NT2/D1 (cell line): ENCODE measurements around the gene SUSD1.

Experiments used
- DNase-seq: peaks from one replicate; pipeline ENCODE4 v3.0.0-alpha.2; 2011; ENCODE audit warnings: low read depth, low spot score
- H3K27me3 ChIP-seq: 2 replicates; pipeline ENCODE4 v1.6.0; 2011; ENCODE audit warnings: mild to moderate bottlenecking; ENCODE audit not compliant: insufficient read length, insufficient read depth
- H3K36me3 ChIP-seq: 2 replicates; pipeline ENCODE4 v1.6.1; 2011; ENCODE audit warnings: mild to moderate bottlenecking, low read length, mixed read lengths; ENCODE audit not compliant: insufficient read depth, insufficient read length
- H3K4me1 ChIP-seq: 2 replicates; pipeline ENCODE4 v1.5.1; 2011; ENCODE audit not compliant: insufficient read depth, insufficient read length
- H3K4me3 ChIP-seq: 2 replicates; pipeline ENCODE4 v1.5.1; 2011; ENCODE audit warnings: low read depth; ENCODE audit not compliant: insufficient read length
- H3K9ac ChIP-seq: 2 replicates; pipeline ENCODE4 v1.6.0; 2011; ENCODE audit warnings: low read depth; ENCODE audit not compliant: insufficient read length
- H3K9me3 ChIP-seq: 2 replicates; pipeline ENCODE4 v1.5.1; 2011; ENCODE audit warnings: mild to moderate bottlenecking, low read length; ENCODE audit not compliant: insufficient read depth
- SUZ12 ChIP-seq: IDR thresholded peaks from 2 replicates; pipeline ENCODE4 v1.6.1; 2011; ENCODE audit not compliant: insufficient read length, insufficient read depth; ENCODE audit errors: extremely low read depth
- YY1 ChIP-seq: IDR thresholded peaks from 2 replicates; pipeline ENCODE4 v1.6.1; 2011; ENCODE audit not compliant: insufficient read length, insufficient read depth
- ZNF274 ChIP-seq: IDR thresholded peaks from 2 replicates; pipeline ENCODE4 v1.6.1; 2011; ENCODE audit warnings: mild to moderate bottlenecking, low read depth, low read length

The SUSD1 gene

GRCh38 chr9:112013266-112013665 is 161.8 kb downstream of the SUSD1 start:
- no peak for DNase-seq
- H3K9ac ChIP-seq, result no peak overlapping the region

GRCh38 chr9:112012026-112012902 is 162.8 kb downstream of the SUSD1 start:
- no peak overlapping the region for H3K9ac ChIP-seq
- no peaks in the 10 kb centered on the region for H3K9me3 ChIP-seq
- no peaks in the 10 kb centered on the region for H3K27me3 ChIP-seq
- no peak for DNase-seq
- H3K4me3 ChIP-seq, result no peak overlapping the region
- no peaks in the 10 kb centered on the region for H3K4me1 ChIP-seq
- no peaks in the 10 kb centered on the region for H3K36me3 ChIP-seq
- TF ChIP-seq ZNF274 (no peak), SUZ12 (no peak), YY1 (no peak)

More at GRCh38 chr9:112013266-112013665, 161.8 kb downstream of the SUSD1 start:
- H3K4me3 ChIP-seq, result no peak overlapping the region
- no peaks in the 10 kb centered on the region for H3K27me3 ChIP-seq
- TF ChIP-seq ZNF274, result no peak
- TF ChIP-seq YY1, result no peak
- no peak for TF ChIP-seq SUZ12
- no peaks in the 10 kb centered on the region for H3K36me3 ChIP-seq
- H3K9me3 ChIP-seq, result no peaks in the 10 kb centered on the region
- no peaks in the 10 kb centered on the region for H3K4me1 ChIP-seq

- no peaks in the 10 kb centered on the region for H3K27me3 ChIP-seq
- no peaks in the 10 kb centered on the region for H3K4me1 ChIP-seq
- no peaks in the 10 kb centered on the region for H3K9me3 ChIP-seq
- H3K4me3 ChIP-seq, result no peak overlapping the region
- no peak for DNase-seq
- H3K36me3 ChIP-seq, result no peaks in the 10 kb centered on the region
- H3K9ac ChIP-seq, result no peak overlapping the region
- TF ChIP-seq ZNF274, result no peak
- no peak for TF ChIP-seq YY1
- TF ChIP-seq SUZ12, result no peak
Observed at GRCh38 chr9:112011051-112011620, 164.0 kb downstream of the SUSD1 start.

GRCh38 chr9:112010537-112010936 is 164.6 kb downstream of the SUSD1 start:
- Histone ChIP-seq H3K4me3 (no peak overlapping the region), H3K4me1 (peaks cover 2% of the 10 kb centered on the region), H3K27me3 (no peaks in the 10 kb centered on the region), H3K9me3 (no peaks in the 10 kb centered on the region), H3K36me3 (no peaks in the 10 kb centered on the region), H3K9ac (no peak overlapping the region)
- TF ChIP-seq YY1, result no peak
- no peak for TF ChIP-seq ZNF274
- TF ChIP-seq SUZ12, result no peak
- no peak for DNase-seq

- H3K9ac ChIP-seq, result no peak overlapping the region
- no peak for TF ChIP-seq ZNF274
- TF ChIP-seq SUZ12, result no peak
- no peak for TF ChIP-seq YY1
- DNase-seq, result no peak
Observed at GRCh38 chr9:112009656-112010055, 165.4 kb downstream of the SUSD1 start.

GRCh38 chr9:112007575-112008240 is 167.4 kb downstream of the SUSD1 start:
- no peak overlapping the region for H3K9ac ChIP-seq
- TF ChIP-seq ZNF274 (no peak), YY1 (no peak), SUZ12 (no peak)
- H3K9me3 ChIP-seq, result no peaks in the 10 kb centered on the region
- H3K36me3 ChIP-seq, result no peaks in the 10 kb centered on the region
- no peak for DNase-seq
- H3K4me3 ChIP-seq, result no peak overlapping the region
- H3K4me1 ChIP-seq, result peaks cover 2% of the 10 kb centered on the region
- no peaks in the 10 kb centered on the region for H3K27me3 ChIP-seq

More at GRCh38 chr9:112009656-112010055, 165.4 kb downstream of the SUSD1 start:
- Histone ChIP-seq H3K36me3 (no peaks in the 10 kb centered on the region), H3K4me3 (no peak overlapping the region), H3K27me3 (no peaks in the 10 kb centered on the region), H3K4me1 (peaks cover 2% of the 10 kb centered on the region), H3K9me3 (no peaks in the 10 kb centered on the region)

GRCh38 chr9:112006361-112007020 is 168.6 kb downstream of the SUSD1 start:
- Histone ChIP-seq H3K27me3 (no peaks in the 10 kb centered on the region), H3K4me1 (peaks cover 2% of the 10 kb centered on the region), H3K36me3 (no peaks in the 10 kb centered on the region), H3K4me3 (no peak overlapping the region), H3K9ac (no peak overlapping the region), H3K9me3 (no peaks in the 10 kb centered on the region)
- DNase-seq, result no peak
- no peak for TF ChIP-seq SUZ12
- TF ChIP-seq ZNF274, result no peak
- TF ChIP-seq YY1, result no peak
